H1 (cell line): ENCODE measurements around the gene ATOH7. TPM values are rescaled to one million over a fixed set of nuclear protein-coding genes. Genes with fewer than 3 reads are reported as not detected.

Experiments used
- CTCF ChIA-PET: fragments of 300-600 bp; sonication (Branson Sonifier 250); formaldehyde crosslinking; loops from one replicate; lab custom pipeline; 2021; ENCODE audit not compliant: partially characterized antibody; lab: Charles Lee
- POLR2A ChIA-PET: fragments of 300-600 bp; sonication (Branson Sonifier 250); formaldehyde crosslinking; loops from one replicate; lab custom pipeline; 2021; ENCODE audit warnings: inconsistent platforms; ENCODE audit not compliant: partially characterized antibody; lab: Charles Lee
- DNase-seq, 2 experiments: peaks; one replicate each; pipeline versions ENCODE4 v3.0.0 to v3.0.0-alpha.2; 2010 to 2022; ENCODE audit warnings: low spot score in 2 of 2, low read depth in 1 of 2, mixed read lengths in 1 of 2
- FAIRE-seq: peaks from 2 replicates; lab custom pipeline; 2011; peaks lifted over from hg19 to GRCh38; lab: Jason Lieb, UNC
- H2AFZ ChIP-seq: 2 replicates; pipeline ENCODE4 v1.8.1; 2012; ENCODE audit warnings: low read length, inconsistent platforms
- H2AK5ac ChIP-seq: 2 replicates; pipeline ENCODE4 v1.6.1; 2013; ENCODE audit warnings: low read depth, low read length
- H2BK120ac ChIP-seq: replicated peaks from 2 replicates; pipeline ENCODE3; 2013; ENCODE audit warnings: low read depth, low read length, inconsistent platforms
- H2BK12ac ChIP-seq: 2 replicates; pipeline ENCODE4 v1.6.1; 2013; ENCODE audit warnings: low read depth, low read length
- H2BK15ac ChIP-seq: 2 replicates; pipeline ENCODE4 v1.6.1; 2013; ENCODE audit warnings: low read length
- H2BK20ac ChIP-seq: 2 replicates; pipeline ENCODE4 v1.6.1; 2013; ENCODE audit warnings: low read length
- H2BK5ac ChIP-seq: 2 replicates; pipeline ENCODE4 v1.6.1; 2013; ENCODE audit warnings: low read depth, low read length
- H3K14ac ChIP-seq: 2 replicates; pipeline ENCODE4 v1.6.1; 2013; ENCODE audit warnings: inconsistent platforms; ENCODE audit not compliant: insufficient read length
- H3K18ac ChIP-seq: 2 replicates; pipeline ENCODE4 v1.6.1; 2013; ENCODE audit warnings: low read length; ENCODE audit errors: extremely low read depth
- H3K23ac ChIP-seq: 2 replicates; pipeline ENCODE4 v1.6.1; 2013; ENCODE audit warnings: inconsistent platforms; ENCODE audit not compliant: insufficient read length
- H3K23me2 ChIP-seq: 2 replicates; pipeline ENCODE4 v1.6.1; 2013; ENCODE audit warnings: low read depth, low read length
- H3K27ac ChIP-seq: 2 replicates; pipeline ENCODE4 v1.6.1; 2011; ENCODE audit warnings: low read depth, low read length, inconsistent platforms
- H3K27me3 ChIP-seq, 4 experiments: replicated peaks in 1 of 4; 1 replicate in 1 of 4; 2 replicates in 3 of 4; pipeline versions ENCODE4 v1.6.1 to v1.8.1; 2011 to 2013; ENCODE audit warnings: low read length in 3 of 4, mild to moderate bottlenecking in 3 of 4, inconsistent platforms in 2 of 4, mixed read lengths in 2 of 4, moderate library complexity in 1 of 4; ENCODE audit not compliant: control insufficient read depth in 3 of 4, insufficient read depth in 3 of 4; ENCODE audit errors: extremely low read depth in 1 of 4
- H3K36me3 ChIP-seq, 4 experiments: 2 replicates each; pipeline versions ENCODE4 v1.6.1 to v1.8.1; 2011 to 2013; ENCODE audit warnings: mild to moderate bottlenecking in 4 of 4, low read length in 3 of 4, moderate library complexity in 2 of 4, control low read depth in 1 of 4, inconsistent platforms in 1 of 4; ENCODE audit not compliant: insufficient read depth in 4 of 4, control insufficient read depth in 2 of 4
- H3K4ac ChIP-seq: replicated peaks from 2 replicates; pipeline ENCODE3; 2013; ENCODE audit warnings: low read length, low read depth, mixed read lengths, inconsistent platforms; ENCODE audit not compliant: insufficient read length
- H3K4me1 ChIP-seq, 4 experiments: replicated peaks in 1 of 4; 1 replicate in 1 of 4; 2 replicates in 3 of 4; pipeline versions ENCODE4 v1.6.1 to v1.8.1; 2011 to 2013; ENCODE audit warnings: low read length in 3 of 4, inconsistent platforms in 2 of 4, mixed read lengths in 1 of 4; ENCODE audit not compliant: insufficient read depth in 4 of 4, control insufficient read depth in 3 of 4
- H3K4me2 ChIP-seq, 2 experiments: 2 replicates each; pipeline versions ENCODE4 v1.6.1 to v1.8.1; 2011 to 2013; ENCODE audit warnings: low read depth in 2 of 2, low read length in 2 of 2, control low read depth in 1 of 2, inconsistent platforms in 1 of 2, mild to moderate bottlenecking in 1 of 2; ENCODE audit not compliant: insufficient read depth in 1 of 2
- H3K4me3 ChIP-seq, 4 experiments: fragments of 200-600, 300-600 bp in 1 of 4; sonication (generic), shearing (Covaris generic), sonication (Bioruptor Twin) in 1 of 4; 2 replicates each; pipeline versions ENCODE4 v1.5.1 to v1.8.1; 2011 to 2016; ENCODE audit warnings: low read length in 4 of 4, low read depth in 3 of 4, control low read depth in 2 of 4, inconsistent platforms in 2 of 4, mild to moderate bottlenecking in 2 of 4, mixed read lengths in 1 of 4, moderate library complexity in 1 of 4; ENCODE audit not compliant: insufficient read depth in 2 of 4; ENCODE audit errors: extremely low read depth in 1 of 4
- H3K56ac ChIP-seq: replicated peaks from 2 replicates; pipeline ENCODE3; 2013; ENCODE audit warnings: low read depth, mild to moderate bottlenecking, mixed read lengths, low read length, inconsistent platforms; ENCODE audit not compliant: insufficient read length
- H3K79me1 ChIP-seq: 2 replicates; pipeline ENCODE4 v1.6.1; 2013; ENCODE audit warnings: low read depth, low read length, control low read depth
- H3K79me2 ChIP-seq, 2 experiments: 2 replicates each; pipeline versions ENCODE4 v1.6.1 to v1.8.1; 2012 to 2013; ENCODE audit warnings: low read length in 2 of 2, mild to moderate bottlenecking in 2 of 2, inconsistent platforms in 1 of 2; ENCODE audit not compliant: insufficient read depth in 2 of 2, control insufficient read depth in 1 of 2
- H3K9ac ChIP-seq, 4 experiments: replicated peaks in 1 of 4; 1 replicate in 1 of 4; 2 replicates in 3 of 4; pipeline versions ENCODE4 v1.6.1 to v1.8.1; 2011 to 2013; ENCODE audit warnings: low read depth in 3 of 4, low read length in 3 of 4, control low read depth in 2 of 4, mild to moderate bottlenecking in 2 of 4, moderate library complexity in 2 of 4, inconsistent platforms in 1 of 4; ENCODE audit errors: extremely low read depth in 1 of 4
- H3K9me3 ChIP-seq, 2 experiments: 2 replicates each; pipeline versions ENCODE4 v1.6.1 to v1.8.1; 2012 to 2013; ENCODE audit warnings: mild to moderate bottlenecking in 2 of 2, moderate library complexity in 2 of 2, control low read depth in 1 of 2, inconsistent platforms in 1 of 2, low read depth in 1 of 2, low read length in 1 of 2, mixed read lengths in 1 of 2; ENCODE audit not compliant: insufficient read depth in 2 of 2
- H4K20me1 ChIP-seq, 2 experiments: replicated peaks in 1 of 2; 2 replicates each; pipeline versions ENCODE3 to v1.8.1; 2011 to 2013; ENCODE audit warnings: inconsistent platforms in 2 of 2, low read length in 2 of 2, mild to moderate bottlenecking in 1 of 2; ENCODE audit not compliant: insufficient read depth in 2 of 2, control insufficient read depth in 1 of 2
- H4K5ac ChIP-seq: 2 replicates; pipeline ENCODE4 v1.6.1; 2013; ENCODE audit warnings: low read length, low read depth, mixed read lengths, inconsistent platforms; ENCODE audit not compliant: insufficient read length
- H4K8ac ChIP-seq: 2 replicates; pipeline ENCODE4 v1.8.0; 2013; ENCODE audit warnings: mild to moderate bottlenecking, moderate library complexity, low read length, inconsistent platforms; ENCODE audit not compliant: insufficient read depth; ENCODE audit errors: extremely low read depth
- H4K91ac ChIP-seq: replicated peaks from 2 replicates; pipeline ENCODE3; 2013; ENCODE audit warnings: low read length, mixed read lengths, inconsistent platforms; ENCODE audit not compliant: insufficient read length
- EZH2 ChIP-seq: fragments of 200-600 bp; sonication (generic); IDR thresholded peaks from 2 replicates; pipeline ENCODE4 v1.7.1; 2012; ENCODE audit warnings: low read depth, mild to moderate bottlenecking, moderate library complexity, low read length, inconsistent platforms; ENCODE audit not compliant: severe bottlenecking
- RFX5 ChIP-seq: IDR thresholded peaks from 2 replicates; pipeline ENCODE4 v1.6.1; 2011; ENCODE audit warnings: low read depth, low read length, improper control_type of control experiment, borderline replicate concordance
- SP4 ChIP-seq: IDR thresholded peaks from 2 replicates; pipeline ENCODE4 v1.6.1; 2012; ENCODE audit warnings: low read length, inconsistent platforms
- TAF1 ChIP-seq: IDR thresholded peaks from 2 replicates; pipeline ENCODE4 v1.6.1; 2011; ENCODE audit warnings: mild to moderate bottlenecking, low read depth, low read length
- WGBS, 2 experiments: shearing (Covaris generic) in 1 of 2; methylation state at CpG; one replicate each; pipeline versions ENCODE4 v1.1.6 to v1.1.7; 2013 to 2015; ENCODE audit warnings: low lambda C conversion rate in 2 of 2, mixed read lengths in 2 of 2, inconsistent platforms in 1 of 2, low coverage in 1 of 2, missing lambda C conversion rate in 1 of 2; ENCODE audit not compliant: insufficient replicate concordance in 2 of 2, insufficient coverage in 1 of 2, insufficient read length in 1 of 2; ENCODE audit errors: extremely low coverage in 1 of 2, missing lambda C conversion rate in 1 of 2; 5-methylcytosine and 5-hydroxymethylcytosine counted together
- long read RNA-seq, 2 experiments: library from RNA in 1 of 2; library from capped mRNA in 1 of 2; stranded (forward); transcript quantifications; one replicate each; pipeline ENCODE4 v2.0.0, GENCODE V29; 2021; ENCODE audit warnings: inconsistent platforms in 1 of 2
- polyA minus RNA-seq, 3 experiments: library from RNA; depleted of rRNA, polyadenylated mRNA; stranded (reverse); fragments of >200 nt; gene quantifications; 1 replicate in 2 of 3; 2 replicates in 1 of 3; pipeline ENCODE4 v1.2.3, GENCODE V29; 2011
- polyA plus RNA-seq, 7 experiments: library from polyadenylated mRNA; depleted of rRNA in 3 of 7; stranded (reverse) in 5 of 7; unstranded in 2 of 7; fragments of >200 nt in 5 of 7; fragments of 200-250 nt in 2 of 7; gene quantifications; 1 replicate in 5 of 7; 2 replicates in 1 of 7; 4 replicates in 1 of 7; pipeline versions ENCODE4 v1.2.1 to v1.2.3, GENCODE V29; 2011 to 2013; ENCODE audit warnings: missing spikeins in 2 of 7, mixed read lengths in 2 of 7
- total RNA-seq: library from RNA; stranded (reverse); fragmentation: NEBNext Ultra II Directional; extraction: Animal tissue kit (Norgen Biotek cat#: 25700); gene quantifications from 2 replicates; pipeline ENCODE4 v1.2.1, GENCODE V29; 2021
- TF ChIP-seq, protein P1 (sequence below): IDR thresholded peaks from 2 replicates; pipeline ENCODE4 v1.6.1; 2012; ENCODE audit warnings: inconsistent platforms

The ATOH7 gene
- total RNA-seq, result 0.21 and 0.39 TPM in 2 replicates
- 1.0 and 1.1 TPM in 2 replicates for polyA plus RNA-seq (2011; rRNA removed)
- 1.1 TPM for polyA plus RNA-seq (2011; cell fraction: cytosol; rRNA removed)
- polyA plus RNA-seq (2011; cell fraction: nucleus; rRNA removed), result 0.50 TPM
- 0.24 to 0.79 TPM (median 0.55 TPM) in 4 replicates for polyA plus RNA-seq (2012, experiment 1 of 2)
- polyA plus RNA-seq (2012, experiment 2 of 2), result 0.56 TPM
- polyA plus RNA-seq (2013, experiment 1 of 2), result 0.39 TPM
- 0.44 TPM for polyA plus RNA-seq (2013, experiment 2 of 2)
- 0.12 and 0.32 TPM in 2 replicates for polyA minus RNA-seq (2011; rRNA and poly(A)+ RNA removed)
- polyA minus RNA-seq (2011; cell fraction: cytosol; rRNA and poly(A)+ RNA removed), result not detected
- polyA minus RNA-seq (2011; cell fraction: nucleus; rRNA and poly(A)+ RNA removed), result 2.4 TPM
- long read RNA-seq, experiment 1, result 0 reads
- long read RNA-seq, experiment 2, result 0 reads

GRCh38 chr10:68231817-68232251 is at the start of gene ATOH7:
Gene ATOH7, minus strand, starts transcription at chr10:68232113. Its CDS starts 436 bp downstream, at chr10:68231677.
- Histone ChIP-seq H3K23ac (no peak within 1 kb of the TSS), H3K79me1 (no peaks in the 10 kb centered on the region), H2BK5ac (no peak within 1 kb of the TSS; the same call in 1 of the 2 replicates), H3K18ac (peak within 1 kb of the TSS; percentile 17; the same call in 1 of the 2 replicates), H3K4me1 (peaks cover 0 to 5% (median 0%) of the 10 kb centered on the region in 4 experiments; a peak in 3 of 7 replicates), H3K23me2 (peaks cover 8% of the 10 kb centered on the region), H2AK5ac (no peak within 1 kb of the TSS), H3K36me3 (no peaks in the 10 kb centered on the region)
- POLR2A ChIA-PET, result interaction anchor here (0.6 to 4.0 kb wide), 6 partner anchors 10 to 563 kb away, joined by 3 to 64 read pairs (median 4); partner anchors contain the start of genes HNRNPH3 and PBLD
- WGBS, 2 experiments, result 11% methylated on average over 13 of the region's 13 CpGs; no CpG with 5 or more reads in 1 of the 2 experiments
- TF ChIP-seq SP4 (no peak), TAF1 (peak; percentile 43; the same call in 1 of the 2 replicates), EZH2 (peak; percentile 38), RFX5 (no peak)
- TF ChIP-seq, protein P1, sequence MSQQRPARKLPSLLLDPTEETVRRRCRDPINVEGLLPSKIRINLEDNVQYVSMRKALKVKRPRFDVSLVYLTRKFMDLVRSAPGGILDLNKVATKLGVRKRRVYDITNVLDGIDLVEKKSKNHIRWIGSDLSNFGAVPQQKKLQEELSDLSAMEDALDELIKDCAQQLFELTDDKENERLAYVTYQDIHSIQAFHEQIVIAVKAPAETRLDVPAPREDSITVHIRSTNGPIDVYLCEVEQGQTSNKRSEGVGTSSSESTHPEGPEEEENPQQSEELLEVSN, result peak; percentile 72
- TF ChIP-seq, all 59 proteins: peak for 3
- 0 out of 2 replicates have a peak within 1 kb of the TSS, but pooled peaks have one; percentile 6 for H2BK20ac ChIP-seq
- H2AFZ ChIP-seq, result peak within 1 kb of the TSS; percentile 99
- H4K20me1 ChIP-seq, result no peaks in the 10 kb centered on the region
- H3K27ac ChIP-seq, result no peak within 1 kb of the TSS; the same call in 1 of the 2 replicates
- peak within 1 kb of the TSS; percentile 95 for H4K8ac ChIP-seq
- peak within 1 kb of the TSS; percentile 54 to 74 (median 68) for H3K4me3 ChIP-seq
- H3K4me2 ChIP-seq, result peak within 1 kb of the TSS; percentile 90 to 97
- peak within 1 kb of the TSS; percentile 62 for H3K56ac ChIP-seq
- FAIRE-seq (no peak), DNase-seq (peak in 1 of 2 experiments; percentile 57)
- peak within 1 kb of the TSS; percentile 83 for H4K91ac ChIP-seq
- H2BK15ac ChIP-seq, result 0 out of 2 replicates have a peak within 1 kb of the TSS, but pooled peaks have one; percentile 19
- H3K14ac ChIP-seq, result no peak within 1 kb of the TSS
- peaks cover 0 to 5% (median 3%) of the 10 kb centered on the region in 4 experiments; a peak in 4 of 7 replicates for H3K27me3 ChIP-seq
- H3K9me3 ChIP-seq, result no peaks in the 10 kb centered on the region
- peak within 1 kb of the TSS; percentile 69; the same call in 1 of the 2 replicates for H2BK12ac ChIP-seq
- H3K79me2 ChIP-seq, result no peaks in the 10 kb centered on the region
- no peak within 1 kb of the TSS for H2BK120ac ChIP-seq
- H3K9ac ChIP-seq, result peak within 1 kb of the TSS; percentile 49 to 83 (median 64)
- peak within 1 kb of the TSS; percentile 75 for H4K5ac ChIP-seq
- no peak within 1 kb of the TSS for H3K4ac ChIP-seq
- CTCF ChIA-PET, result interaction anchor here (0.6 to 2.0 kb wide), 5 partner anchors 10 to 326 kb away, joined by 3 to 16 read pairs (median 5); no protein-coding TSS in a partner anchor
